Measurements from ENCODE around the gene NRDC.

- TF ChIP-seq HOXB13 (CRISPR knock-in tag; IDR thresholded peaks at IDR 0.05; ENCODE audit: low read depth) (no peak), CTCF (IDR thresholded peaks at IDR 0.05) (no peak), MAX (IDR thresholded peaks at IDR 0.05) (no peak), FOSB (CRISPR knock-in tag; IDR thresholded peaks at IDR 0.05) (no peak), MAZ (IDR thresholded peaks at IDR 0.05; ENCODE audit: borderline replicate concordance, low read depth, low read length) (no peak), CHD2 (IDR thresholded peaks at IDR 0.05; ENCODE audit: low read length, partially characterized antibody) (no peak), RFX5 (IDR thresholded peaks at IDR 0.05) (no peak)
Observed at GRCh38 chr1:51799372-51799771, 79.2 kb downstream of the NRDC start.

Data from A549 (cell line).